ENCODE results near the gene MYH11. TPM values are rescaled to one million over a fixed set of nuclear protein-coding genes. Genes with fewer than 3 reads are reported as not detected.
"Not testable (repeated sequence)": the region's sequence is repeated elsewhere in the genome, so short reads cannot be mapped to it uniquely, and the experiment has no call there.

Gene MYH11
- total and polyA plus RNA-seq, 2 donors: 1.1 to 26.6 TPM

DNA sequence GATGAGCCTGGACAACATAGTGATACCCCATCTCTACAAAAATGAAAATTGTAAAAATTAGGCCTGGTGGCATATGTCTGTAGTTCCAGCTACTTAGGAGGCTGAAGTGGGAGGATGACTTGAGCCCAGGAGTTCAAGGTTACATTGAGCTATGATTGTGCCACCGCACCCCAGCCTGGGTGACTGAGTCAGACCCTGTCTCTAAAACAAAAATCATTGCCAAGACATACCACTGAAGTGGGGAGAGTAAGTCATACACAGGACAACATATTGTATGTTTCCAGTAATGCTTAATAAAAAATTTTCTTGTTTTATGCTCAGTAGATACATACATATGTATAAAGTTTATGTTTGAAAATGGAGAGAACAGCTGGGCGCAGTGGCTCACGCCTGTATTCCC is 167.5 kb downstream of the MYH11 start:
- no peaks in the 10 kb centered on the region for H3K4me1 ChIP-seq (ENCODE audit: control insufficient read depth in 2 of 2, insufficient read depth in 2 of 2, low read length in 2 of 2)
- 97% methylated on average over 3 of the region's 3 CpGs for WGBS
- no peak overlapping the region for H3K27ac ChIP-seq (ENCODE audit: low read depth in 1 of 2, low read length in 1 of 2)
- no peak for DNase-seq (ENCODE audit: low read depth in 6 of 9, low spot score in 9 of 9)
- peaks cover 74% of the 10 kb centered on the region in 2 donors for H3K36me3 ChIP-seq (ENCODE audit: control insufficient read depth in 2 of 2, insufficient read depth in 2 of 2, low read length in 1 of 2)
- H3K27me3 ChIP-seq (ENCODE audit: control insufficient read depth in 2 of 2, insufficient read depth in 1 of 2, low read length in 1 of 2): no peaks in the 10 kb centered on the region
- H3K4me3 ChIP-seq (ENCODE audit: low read length in 2 of 2): no peak overlapping the region
- H3K9me3 ChIP-seq (ENCODE audit: control insufficient read depth in 2 of 2, insufficient read depth in 1 of 2, low read length in 1 of 2): no peaks in the 10 kb centered on the region

DNA sequence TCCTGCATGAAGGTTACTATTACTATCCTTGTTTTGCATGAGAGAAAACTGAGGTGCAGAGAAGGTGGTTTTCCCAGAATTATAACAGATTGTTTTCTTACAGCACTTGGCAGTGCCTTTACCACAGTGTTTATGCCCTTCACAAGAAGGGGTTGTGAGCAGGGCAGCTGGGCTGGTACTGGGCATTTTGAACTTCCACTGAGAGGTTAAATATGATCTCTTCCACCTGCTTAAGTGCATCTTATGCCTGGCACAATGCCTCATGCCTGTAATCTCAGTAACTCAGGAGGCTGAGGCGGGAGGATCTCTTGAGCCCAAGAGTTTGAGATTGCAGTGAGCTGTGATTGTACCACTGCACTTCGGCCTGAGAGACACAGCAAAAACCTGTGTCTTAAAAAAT is 170.5 kb downstream of the MYH11 start:
- WGBS: 100% methylated on average over 2 of the region's 2 CpGs
- DNase-seq (ENCODE audit: low read depth in 6 of 9, low spot score in 9 of 9): no peak
- no peak overlapping the region for H3K27ac ChIP-seq (ENCODE audit: low read depth in 1 of 2, low read length in 1 of 2)
- H3K27me3 ChIP-seq (ENCODE audit: control insufficient read depth in 2 of 2, insufficient read depth in 1 of 2, low read length in 1 of 2): no peaks in the 10 kb centered on the region
- no peaks in the 10 kb centered on the region for H3K9me3 ChIP-seq (ENCODE audit: control insufficient read depth in 2 of 2, insufficient read depth in 1 of 2, low read length in 1 of 2)
- H3K4me1 ChIP-seq (ENCODE audit: control insufficient read depth in 2 of 2, insufficient read depth in 2 of 2, low read length in 2 of 2): no peaks in the 10 kb centered on the region
- H3K36me3 ChIP-seq (ENCODE audit: control insufficient read depth in 2 of 2, insufficient read depth in 2 of 2, low read length in 1 of 2): peaks cover 57 to 60% of the 10 kb centered on the region in 2 donors
- H3K4me3 ChIP-seq (ENCODE audit: low read length in 2 of 2): no peak overlapping the region

DNA sequence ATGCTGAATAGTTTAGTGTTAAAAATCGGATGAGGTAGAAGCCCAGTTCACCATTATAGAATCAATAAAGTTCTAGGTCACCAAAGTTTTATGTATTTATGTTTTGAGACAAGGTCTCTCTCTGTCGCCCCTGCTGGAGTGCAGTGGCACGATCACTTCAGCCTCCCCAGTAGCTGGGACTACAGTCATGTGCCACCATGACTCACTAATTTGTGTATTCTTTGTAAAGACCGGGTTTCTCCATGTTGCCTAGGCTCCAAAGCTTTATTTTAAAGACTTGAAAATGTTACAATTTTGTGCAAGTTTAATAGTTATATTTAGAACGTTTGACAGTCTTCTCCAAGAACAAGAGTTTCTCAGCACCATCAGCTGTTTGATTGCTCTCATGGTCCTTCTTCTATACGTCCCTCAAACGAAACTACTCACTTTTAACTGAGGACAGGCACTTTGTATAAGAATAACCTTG is 174.7 kb downstream of the MYH11 start:
- WGBS: 78% methylated on average over 7 of the region's 7 CpGs
- H3K36me3 ChIP-seq (ENCODE audit: control insufficient read depth in 2 of 2, insufficient read depth in 2 of 2, low read length in 1 of 2): peaks cover 54 to 56% of the 10 kb centered on the region in 2 donors
- H3K9me3 ChIP-seq (ENCODE audit: control insufficient read depth in 2 of 2, insufficient read depth in 1 of 2, low read length in 1 of 2): no peaks in the 10 kb centered on the region

DNA sequence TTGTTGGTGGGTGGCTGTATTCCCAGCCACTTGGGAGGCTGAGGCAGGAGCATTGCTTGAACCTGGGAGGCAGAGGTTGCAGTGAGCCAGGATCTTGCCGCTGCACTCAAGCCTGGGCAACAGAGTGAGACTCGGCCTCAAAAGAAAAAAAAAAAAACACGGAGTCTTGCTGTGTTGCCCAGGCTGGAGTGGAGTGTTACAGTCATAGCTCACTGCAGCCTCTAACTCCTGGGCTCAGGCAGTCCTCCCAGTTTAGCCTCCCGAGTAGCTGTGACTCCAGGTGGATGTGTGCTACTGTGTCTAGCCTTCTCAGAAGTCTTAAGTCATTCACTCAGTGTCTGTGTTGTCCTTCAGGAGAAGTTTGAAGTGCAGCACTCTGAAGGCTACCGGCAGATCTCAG is 179.4 kb downstream of the MYH11 start:
- WGBS: over 99% methylated on average over 5 of the region's 5 CpGs

More for the DNA sequence above, 174.7 kb downstream of the MYH11 start:
- H3K4me3 ChIP-seq (ENCODE audit: low read length in 2 of 2): no peak overlapping the region
- H3K27ac ChIP-seq (ENCODE audit: low read depth in 1 of 2, low read length in 1 of 2): no peak overlapping the region
- no peaks in the 10 kb centered on the region for H3K4me1 ChIP-seq (ENCODE audit: control insufficient read depth in 2 of 2, insufficient read depth in 2 of 2, low read length in 2 of 2)
- H3K27me3 ChIP-seq (ENCODE audit: control insufficient read depth in 2 of 2, insufficient read depth in 1 of 2, low read length in 1 of 2): no peaks in the 10 kb centered on the region
- DNase-seq (ENCODE audit: low read depth in 6 of 9, low spot score in 9 of 9): no peak

DNA sequence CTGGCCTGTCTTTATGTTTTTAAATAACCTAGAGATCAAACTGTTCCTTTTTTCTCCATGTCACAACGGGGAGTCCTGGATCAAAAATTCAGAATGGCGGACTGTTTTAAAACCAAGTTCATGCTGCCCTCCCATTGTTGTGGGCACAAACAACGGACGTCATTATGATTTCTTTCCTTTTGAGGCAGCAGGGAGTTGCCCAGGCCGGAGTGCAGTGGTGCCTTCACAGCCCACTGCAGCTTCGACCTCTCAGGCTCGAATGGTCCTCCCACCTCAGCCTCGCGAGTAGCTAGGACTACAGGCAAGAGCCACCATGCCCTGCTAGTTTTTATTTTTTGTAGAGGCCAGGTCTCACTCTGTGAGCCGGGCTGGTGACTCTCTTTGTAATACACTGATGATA is 180.3 kb downstream of the MYH11 start:
- no peaks in the 10 kb centered on the region for H3K27me3 ChIP-seq (ENCODE audit: control insufficient read depth in 2 of 2, insufficient read depth in 1 of 2, low read length in 1 of 2)
- H3K36me3 ChIP-seq (ENCODE audit: control insufficient read depth in 2 of 2, insufficient read depth in 2 of 2, low read length in 1 of 2): peaks cover 45 to 50% of the 10 kb centered on the region in 2 donors
- DNase-seq (ENCODE audit: low read depth in 6 of 9, low spot score in 9 of 9): no peak
- no peaks in the 10 kb centered on the region for H3K9me3 ChIP-seq (ENCODE audit: control insufficient read depth in 2 of 2, insufficient read depth in 1 of 2, low read length in 1 of 2)
- peaks cover 7 to 16% of the 10 kb centered on the region in 2 donors for H3K4me1 ChIP-seq (ENCODE audit: control insufficient read depth in 2 of 2, insufficient read depth in 2 of 2, low read length in 2 of 2)
- H3K4me3 ChIP-seq (ENCODE audit: low read length in 2 of 2): no peak overlapping the region
- 89% methylated on average over 10 of the region's 10 CpGs for WGBS
- H3K27ac ChIP-seq (ENCODE audit: low read depth in 1 of 2, low read length in 1 of 2): no peak overlapping the region

More for the DNA sequence above, 179.4 kb downstream of the MYH11 start:
- Histone ChIP-seq H3K36me3 (ENCODE audit: control insufficient read depth in 2 of 2, insufficient read depth in 2 of 2, low read length in 1 of 2) (peaks cover 45 to 53% of the 10 kb centered on the region in 2 donors), H3K27ac (ENCODE audit: low read depth in 1 of 2, low read length in 1 of 2) (no peak overlapping the region), H3K9me3 (ENCODE audit: control insufficient read depth in 2 of 2, insufficient read depth in 1 of 2, low read length in 1 of 2) (no peaks in the 10 kb centered on the region), H3K27me3 (ENCODE audit: control insufficient read depth in 2 of 2, insufficient read depth in 1 of 2, low read length in 1 of 2) (no peaks in the 10 kb centered on the region), H3K4me3 (ENCODE audit: low read length in 2 of 2) (no peak overlapping the region), H3K4me1 (ENCODE audit: control insufficient read depth in 2 of 2, insufficient read depth in 2 of 2, low read length in 2 of 2) (peaks cover 7 to 13% of the 10 kb centered on the region in 2 donors)
- no peak for DNase-seq (ENCODE audit: low read depth in 6 of 9, low spot score in 9 of 9)

DNA sequence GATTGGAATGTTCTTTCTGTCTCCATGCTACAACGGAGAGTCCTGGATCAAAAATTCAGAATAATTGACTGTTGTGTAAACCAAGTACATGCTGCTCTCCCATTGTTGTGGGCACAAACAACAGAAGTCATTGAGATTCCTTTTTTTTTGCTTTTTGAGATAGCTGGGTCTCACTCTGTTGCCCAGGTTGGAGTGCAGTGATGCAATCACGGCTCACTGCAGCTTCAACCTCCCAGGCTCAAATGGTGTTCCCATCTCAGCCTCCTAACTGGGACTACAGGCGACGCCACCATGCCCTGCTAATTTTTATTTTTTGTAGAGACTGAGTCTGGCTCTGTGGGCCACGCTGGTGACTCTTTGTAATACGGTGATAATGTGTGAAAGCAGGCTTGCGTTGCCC is 182.3 kb downstream of the MYH11 start:
- Histone ChIP-seq H3K4me3 (ENCODE audit: low read length in 2 of 2) (no peak overlapping the region), H3K36me3 (ENCODE audit: control insufficient read depth in 2 of 2, insufficient read depth in 2 of 2, low read length in 1 of 2) (peaks cover 48 to 58% of the 10 kb centered on the region in 2 donors), H3K27me3 (ENCODE audit: control insufficient read depth in 2 of 2, insufficient read depth in 1 of 2, low read length in 1 of 2) (no peaks in the 10 kb centered on the region), H3K27ac (ENCODE audit: low read depth in 1 of 2, low read length in 1 of 2) (no peak overlapping the region), H3K9me3 (ENCODE audit: control insufficient read depth in 2 of 2, insufficient read depth in 1 of 2, low read length in 1 of 2) (no peaks in the 10 kb centered on the region), H3K4me1 (ENCODE audit: control insufficient read depth in 2 of 2, insufficient read depth in 2 of 2, low read length in 2 of 2) (peaks cover 7 to 16% of the 10 kb centered on the region in 2 donors)
- no peak for DNase-seq (ENCODE audit: low read depth in 6 of 9, low spot score in 9 of 9)
- WGBS: 98% methylated on average over 7 of the region's 7 CpGs

DNA sequence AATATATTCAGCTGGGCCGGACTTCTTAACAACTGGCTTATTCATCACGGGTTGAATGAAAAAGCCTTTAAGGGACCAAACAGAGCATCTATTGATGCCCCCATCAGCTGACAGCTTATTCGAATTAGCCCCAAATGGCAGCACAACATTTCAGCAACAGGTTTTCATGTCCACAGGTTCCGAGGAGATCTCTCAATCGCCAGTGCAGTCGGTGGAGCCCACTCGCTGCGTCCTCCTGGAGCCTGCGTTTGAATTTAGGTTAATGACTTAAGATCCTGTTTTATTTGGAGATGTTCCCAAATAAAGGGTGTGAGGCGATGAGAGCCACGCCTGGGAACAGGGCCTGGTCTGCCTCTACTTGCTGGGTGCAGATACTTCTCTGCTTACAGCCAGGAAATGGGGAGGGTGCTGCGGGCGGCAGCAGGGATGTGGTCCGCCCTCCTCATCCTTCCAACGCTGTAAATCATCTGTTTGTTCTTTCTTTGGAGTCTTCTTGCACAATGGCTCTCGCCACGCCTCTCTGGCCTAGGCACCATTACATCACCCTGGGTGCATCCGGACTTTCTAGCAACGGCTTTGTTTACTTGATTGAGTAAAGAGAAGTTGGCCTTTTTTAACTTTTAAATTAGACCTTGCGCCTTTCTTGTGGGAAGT is 184.2 kb downstream of the MYH11 start:
- H3K4me3 ChIP-seq (ENCODE audit: low read length in 2 of 2): no peak overlapping the region
- H3K36me3 ChIP-seq (ENCODE audit: control insufficient read depth in 2 of 2, insufficient read depth in 2 of 2, low read length in 1 of 2): peaks cover 49 to 54% of the 10 kb centered on the region in 2 donors
- DNase-seq (ENCODE audit: low read depth in 6 of 9, low spot score in 9 of 9): peak in 8 of 9 donors; percentile 28 to 85 (median 51)

DNA sequence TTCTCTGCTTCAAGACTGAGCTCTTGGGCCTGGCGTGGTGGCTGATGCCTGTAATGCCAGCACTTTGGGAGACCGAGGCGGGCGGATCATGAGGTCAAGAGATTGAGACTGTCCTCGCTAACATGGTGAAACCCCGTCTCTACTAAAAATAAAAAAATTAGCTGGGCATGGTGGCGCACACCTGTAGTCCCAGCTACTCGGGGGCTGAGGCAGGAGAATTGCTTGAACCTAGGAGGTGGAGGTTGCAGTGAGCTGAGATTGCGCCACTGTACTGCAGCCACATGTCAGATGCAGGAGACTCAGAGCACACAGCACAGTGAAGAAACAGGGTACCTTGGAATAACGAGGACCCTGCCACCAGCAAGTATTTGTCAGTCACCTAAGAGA is 184.7 kb downstream of the MYH11 start:
- Histone ChIP-seq H3K36me3 (ENCODE audit: control insufficient read depth in 2 of 2, insufficient read depth in 2 of 2, low read length in 1 of 2) (peaks cover 49 to 53% of the 10 kb centered on the region in 2 donors), H3K4me1 (ENCODE audit: control insufficient read depth in 2 of 2, insufficient read depth in 2 of 2, low read length in 2 of 2) (peaks cover 7 to 16% of the 10 kb centered on the region in 2 donors), H3K27ac (ENCODE audit: low read depth in 1 of 2, low read length in 1 of 2) (peak overlapping the region; percentile 85 to 90)
- not testable (repeated sequence) for H3K9me3 ChIP-seq (ENCODE audit: control insufficient read depth in 2 of 2, insufficient read depth in 1 of 2, low read length in 1 of 2); H3K27me3 ChIP-seq (ENCODE audit: control insufficient read depth in 2 of 2, insufficient read depth in 1 of 2, low read length in 1 of 2); H3K4me3 ChIP-seq (ENCODE audit: low read length in 2 of 2)
- WGBS: 92% methylated on average over 10 of the region's 10 CpGs
- peak in 1 of 9 donors; percentile 9 for DNase-seq (ENCODE audit: low read depth in 6 of 9, low spot score in 9 of 9)

More for the DNA sequence above, 184.2 kb downstream of the MYH11 start:
- Histone ChIP-seq H3K27me3 (ENCODE audit: control insufficient read depth in 2 of 2, insufficient read depth in 1 of 2, low read length in 1 of 2) (no peaks in the 10 kb centered on the region), H3K4me1 (ENCODE audit: control insufficient read depth in 2 of 2, insufficient read depth in 2 of 2, low read length in 2 of 2) (peaks cover 7 to 16% of the 10 kb centered on the region in 2 donors), H3K27ac (ENCODE audit: low read depth in 1 of 2, low read length in 1 of 2) (peak overlapping the region; percentile 85 to 95), H3K9me3 (ENCODE audit: control insufficient read depth in 2 of 2, insufficient read depth in 1 of 2, low read length in 1 of 2) (no peaks in the 10 kb centered on the region)
- WGBS: 18% methylated on average over 20 of the region's 20 CpGs

DNA sequence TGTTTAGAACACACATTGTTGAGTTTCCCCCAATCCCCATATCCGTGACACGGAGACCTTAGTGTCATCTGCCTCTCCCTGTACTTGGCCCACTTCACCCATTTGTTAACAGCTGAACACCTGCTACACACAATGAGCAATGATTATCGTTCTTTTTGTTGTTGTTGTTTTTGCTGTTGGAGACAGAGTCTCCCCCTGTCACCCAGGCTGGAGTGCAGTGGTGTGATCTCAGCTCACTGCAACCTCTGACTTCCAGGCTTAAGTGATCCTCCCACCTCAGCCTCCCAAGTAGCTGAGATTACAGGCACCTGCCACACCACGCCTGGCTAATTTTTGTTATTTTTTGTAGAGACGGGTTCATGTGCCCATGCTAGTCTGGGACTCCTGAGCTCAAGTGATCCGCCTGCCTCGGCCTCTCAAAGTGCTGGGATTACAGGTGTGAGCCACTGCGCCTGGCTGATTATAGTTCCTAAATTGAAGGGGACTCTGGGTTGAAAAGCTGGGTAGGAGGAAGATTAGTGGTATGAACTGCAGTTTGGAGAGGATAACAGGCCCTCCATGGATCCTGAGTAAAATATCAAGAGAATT is 185.2 kb downstream of the MYH11 start:
- DNase-seq (ENCODE audit: low read depth in 6 of 9, low spot score in 9 of 9): no peak
- Histone ChIP-seq H3K36me3 (ENCODE audit: control insufficient read depth in 2 of 2, insufficient read depth in 2 of 2, low read length in 1 of 2) (peaks cover 49 to 51% of the 10 kb centered on the region in 2 donors), H3K4me1 (ENCODE audit: control insufficient read depth in 2 of 2, insufficient read depth in 2 of 2, low read length in 2 of 2) (peaks cover 7 to 16% of the 10 kb centered on the region in 2 donors), H3K9me3 (ENCODE audit: control insufficient read depth in 2 of 2, insufficient read depth in 1 of 2, low read length in 1 of 2) (no peaks in the 10 kb centered on the region), H3K27me3 (ENCODE audit: control insufficient read depth in 2 of 2, insufficient read depth in 1 of 2, low read length in 1 of 2) (no peaks in the 10 kb centered on the region), H3K4me3 (ENCODE audit: low read length in 2 of 2) (no peak overlapping the region), H3K27ac (ENCODE audit: low read depth in 1 of 2, low read length in 1 of 2) (peak overlapping the region in 1 of 2 donors; percentile 90)
- WGBS: 97% methylated on average over 8 of the region's 8 CpGs

All from thymus (tissue), 11 donors.